Prostate gland (tissue), 2 donors: ENCODE data around the gene TRIM75. TPM values are rescaled to one million over a fixed set of nuclear protein-coding genes. Genes with fewer than 3 reads are reported as not detected.

Experiments used
- DNase-seq: peaks from one replicate; pipeline ENCODE4 v3.0.0-alpha.2; 2019; ENCODE audit warnings: low spot score
- H3K27ac ChIP-seq, 2 donors: fragments of 200-600 bp; sonication (generic); 2 replicates each; pipeline ENCODE4 v1.5.1; 2017 to 2019
- H3K27me3 ChIP-seq: fragments of 200-600 bp; sonication (generic); replicated peaks from 2 replicates; pipeline ENCODE4 v1.5.1; 2019; ENCODE audit not compliant: insufficient read depth
- H3K36me3 ChIP-seq, 2 donors: fragments of 200-600 bp; sonication (generic); 1 replicate in 1 of 2; 2 replicates in 1 of 2; pipeline versions ENCODE4 v1.5.1 to v1.8.1; 2017 to 2019
- H3K4me1 ChIP-seq: fragments of 200-600 bp; sonication (generic); replicated peaks from 2 replicates; pipeline ENCODE4 v1.5.1; 2019
- H3K4me3 ChIP-seq, 2 donors: fragments of 200-600 bp; sonication (generic); 2 replicates each; pipeline ENCODE4 v1.5.1; 2017 to 2019
- H3K9me3 ChIP-seq: fragments of 200-600 bp; sonication (generic); 2 replicates; pipeline ENCODE4 v1.5.1; 2017
- CTCF ChIP-seq, 4 experiments: fragments of 200-600 bp in 2 of 4; fragments of 450-650 bp in 2 of 4; sonication (generic) in 2 of 4; IDR thresholded peaks; 1 replicate in 3 of 4; 2 replicates in 1 of 4; pipeline ENCODE4 v1.5.1; 2016 to 2019; ENCODE audit warnings: antibody characterized with exemption in 4 of 4, mild to moderate bottlenecking in 2 of 4, moderate library complexity in 2 of 4
- POLR2A ChIP-seq: fragments of 450-650 bp; IDR thresholded peaks from one replicate; pipeline ENCODE4 v1.6.1; 2016; ENCODE audit warnings: antibody characterized with exemption, mild to moderate bottlenecking
- POLR2AphosphoS5 ChIP-seq: sonication (generic); formaldehyde crosslinking; IDR thresholded peaks from one replicate; pipeline ENCODE4 v1.6.1; 2017; ENCODE audit warnings: antibody characterized with exemption
- WGBS: methylation state at CpG from one replicate; pipeline ENCODE4 v1.1.5; 2018; 5-methylcytosine and 5-hydroxymethylcytosine counted together
- intact Hi-C: fragments of 100-400 bp; cut with DNase I; formaldehyde crosslinking; loops from one replicate; pipeline ENCODE4 v1.14.2; 2022
- total RNA-seq, 2 donors: library from RNA; depleted of rRNA; stranded (reverse); fragments of >200 nt; gene quantifications; one replicate each; pipeline ENCODE4 v1.1.0, GENCODE V29; 2016

The TRIM75 gene
- total RNA-seq, 2 donors from 2014 or later: 0.40 TPM; not detected in 1

- TF ChIP-seq CTCF (IDR thresholded peaks at IDR 0.05) (no peak), POLR2A (no peak), POLR2AphosphoS5 (no peak)
- Histone ChIP-seq H3K9me3 (no peaks in the 10 kb centered on the region), H3K4me1 (no peaks in the 10 kb centered on the region), H3K27me3 (no peaks in the 10 kb centered on the region), H3K4me3 (no peak overlapping the region), H3K36me3 (no peaks in the 10 kb centered on the region), H3K27ac (no peak overlapping the region)
- intact Hi-C loops: no loop called here
- DNase-seq: no peak
- 92% methylated on average over 7 of the region's 7 CpGs for WGBS
Measured at GRCh38 chr4:165027762-165028402, 25.8 kb upstream of the TRIM75 start.

GRCh38 chr4:165031436-165032211 lies 22.0 kb upstream of the TRIM75 start, which contains the start of gene TRIM60:
TSS of gene TRIM60 (plus strand) at chr4:165031999. CDS start at chr4:165040073, 8,074 bp downstream.
- intact Hi-C loops: no loop called here
- Histone ChIP-seq H3K4me3 (no peak within 1 kb of the TSS), H3K36me3 (no peaks in the 10 kb centered on the region), H3K9me3 (no peaks in the 10 kb centered on the region), H3K27ac (no peak within 1 kb of the TSS), H3K27me3 (no peaks in the 10 kb centered on the region), H3K4me1 (no peaks in the 10 kb centered on the region)
- no peak for DNase-seq
- TF ChIP-seq CTCF (IDR thresholded peaks at IDR 0.05): no peak
- no peak for TF ChIP-seq POLR2A
- 96% methylated on average over 41 of the region's 41 CpGs for WGBS

- no peak for DNase-seq
- no peaks in the 10 kb centered on the region for H3K36me3 ChIP-seq
- intact Hi-C loops: no loop called here
- TF ChIP-seq CTCF (IDR thresholded peaks at IDR 0.05) (no peak), POLR2A (no peak)
- WGBS: 63% methylated on average over 5 of the region's 5 CpGs
- no peaks in the 10 kb centered on the region for H3K4me1 ChIP-seq
- H3K27me3 ChIP-seq: no peaks in the 10 kb centered on the region
- no peaks in the 10 kb centered on the region for H3K9me3 ChIP-seq
- no peak overlapping the region for H3K27ac ChIP-seq
- H3K4me3 ChIP-seq: no peak overlapping the region
Measured at GRCh38 chr4:165048170-165048569, 5.5 kb upstream of the TRIM75 start.

- no peak for DNase-seq
Measured at GRCh38 chr4:165052627-165053026, 1.0 kb upstream of the TRIM75 start.

More at GRCh38 chr4:165052627-165053026, 1.0 kb upstream of the TRIM75 start:
- no peaks in the 10 kb centered on the region for H3K4me1 ChIP-seq
- WGBS: 72% methylated on average over 3 of the region's 3 CpGs
- H3K9me3 ChIP-seq: no peaks in the 10 kb centered on the region
- no peak overlapping the region for H3K27ac ChIP-seq
- intact Hi-C loops: no loop called here
- no peaks in the 10 kb centered on the region for H3K36me3 ChIP-seq
- no peaks in the 10 kb centered on the region for H3K27me3 ChIP-seq
- H3K4me3 ChIP-seq: no peak overlapping the region
- TF ChIP-seq CTCF (IDR thresholded peaks at IDR 0.05) (no peak), POLR2AphosphoS5 (no peak), POLR2A (no peak)
